Stimulated activated CD4-positive, alpha-beta T cell treated with anti-CD3 and anti-CD28 coated beads, Interleukin-4, amount 100 ng/mL, for 4 hours (primary cell): ENCODE measurements around the gene C20orf144.
A peak's percentile ranks its signal among the peaks of the same experiment; 100 is the strongest.

ENCODE experiments used
- DNase-seq, 2 experiments: peaks; one replicate each; pipeline ENCODE4 v3.0.0-alpha.2; 2020

C20orf144 gene

GRCh38 chr20:33666293-33667244 lies 4.4 kb downstream of the C20orf144 start, which contains the start of gene ACTL10:
ACTL10 (plus strand) TSS chr20:33666943; CDS start chr20:33667498, 555 bp downstream.
- peak; percentile 76 to 78 for DNase-seq

DNA sequence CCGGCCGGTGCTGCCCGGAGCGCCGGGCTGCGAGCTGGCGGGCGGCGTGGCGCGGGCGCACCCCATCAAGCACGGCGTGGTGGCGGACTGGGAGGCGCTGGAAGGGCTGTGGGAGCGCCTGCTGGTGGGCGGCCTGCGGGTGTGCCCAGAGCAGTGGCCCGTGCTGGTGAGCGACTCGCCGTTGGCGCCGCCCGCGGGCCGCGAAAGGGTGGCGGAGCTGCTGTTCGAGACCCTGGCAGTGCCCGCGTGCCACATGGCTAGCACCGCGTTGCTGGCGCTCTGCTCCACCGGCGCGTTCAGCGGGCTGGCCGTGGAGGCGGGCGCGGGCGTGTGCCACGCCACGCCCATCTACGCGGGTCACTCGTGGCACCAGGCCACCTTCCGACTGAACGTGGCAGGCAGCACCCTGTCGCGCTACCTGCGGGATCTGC lies 5.1 kb downstream of the C20orf144 start:
- peak; percentile 43 to 51 for DNase-seq

GRCh38 chr20:33667676-33668465 lies 5.7 kb downstream of the C20orf144 start:
- DNase-seq: peak; percentile 68 to 73

DNA sequence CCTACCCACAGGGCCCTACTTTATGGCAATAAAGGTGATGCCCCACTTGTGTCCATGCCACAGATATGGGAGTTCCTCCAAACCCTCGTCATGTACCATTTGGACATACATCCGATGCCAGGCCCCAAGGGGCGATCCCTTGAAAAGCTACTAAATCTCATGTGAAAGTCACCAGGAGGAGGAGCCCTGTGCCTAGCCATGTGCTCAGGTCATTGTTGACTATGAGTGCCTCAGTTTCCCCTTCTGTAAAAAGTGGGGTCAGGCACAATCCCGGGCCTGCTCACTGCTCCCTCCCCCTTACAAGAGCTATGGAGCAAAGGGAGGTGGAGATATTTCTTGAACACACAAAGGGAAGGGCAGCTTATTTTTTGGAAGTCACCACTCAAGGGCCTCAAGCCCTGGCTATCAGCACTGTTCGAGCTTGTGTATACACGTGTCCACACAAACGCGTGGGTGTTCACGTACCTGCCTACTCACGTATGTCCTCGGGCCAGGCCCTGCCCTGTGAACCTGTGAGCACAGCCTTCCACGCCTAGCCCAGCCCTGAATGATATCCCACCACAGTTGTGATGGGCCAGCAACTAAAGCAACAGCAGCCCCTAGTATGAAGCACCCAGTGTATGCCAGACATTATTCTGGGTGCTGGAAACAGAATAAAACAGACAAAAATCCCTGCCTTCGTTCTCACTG lies 6.5 kb downstream of the C20orf144 start:
- no peak for DNase-seq

DNA sequence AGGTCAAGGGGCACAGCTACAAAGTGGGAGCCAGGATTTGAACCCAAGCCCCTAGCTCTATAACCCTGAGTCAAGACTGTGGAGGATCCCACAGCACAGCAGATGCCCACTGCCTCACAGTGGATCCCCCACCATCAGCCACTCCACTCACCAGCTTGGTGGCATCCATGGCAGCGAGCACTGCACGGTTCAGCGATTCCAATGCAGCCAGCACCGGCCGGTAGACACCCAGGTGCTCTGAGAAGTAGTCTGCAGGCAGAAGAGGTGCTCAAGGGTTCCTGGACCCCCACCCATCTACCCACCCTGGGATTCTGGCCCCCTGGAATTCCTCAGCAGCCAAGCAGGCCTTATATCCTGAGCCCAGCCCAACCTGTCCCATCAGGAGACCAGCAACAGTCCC lies 7.1 kb downstream of the C20orf144 start:
- no peak for DNase-seq

DNA sequence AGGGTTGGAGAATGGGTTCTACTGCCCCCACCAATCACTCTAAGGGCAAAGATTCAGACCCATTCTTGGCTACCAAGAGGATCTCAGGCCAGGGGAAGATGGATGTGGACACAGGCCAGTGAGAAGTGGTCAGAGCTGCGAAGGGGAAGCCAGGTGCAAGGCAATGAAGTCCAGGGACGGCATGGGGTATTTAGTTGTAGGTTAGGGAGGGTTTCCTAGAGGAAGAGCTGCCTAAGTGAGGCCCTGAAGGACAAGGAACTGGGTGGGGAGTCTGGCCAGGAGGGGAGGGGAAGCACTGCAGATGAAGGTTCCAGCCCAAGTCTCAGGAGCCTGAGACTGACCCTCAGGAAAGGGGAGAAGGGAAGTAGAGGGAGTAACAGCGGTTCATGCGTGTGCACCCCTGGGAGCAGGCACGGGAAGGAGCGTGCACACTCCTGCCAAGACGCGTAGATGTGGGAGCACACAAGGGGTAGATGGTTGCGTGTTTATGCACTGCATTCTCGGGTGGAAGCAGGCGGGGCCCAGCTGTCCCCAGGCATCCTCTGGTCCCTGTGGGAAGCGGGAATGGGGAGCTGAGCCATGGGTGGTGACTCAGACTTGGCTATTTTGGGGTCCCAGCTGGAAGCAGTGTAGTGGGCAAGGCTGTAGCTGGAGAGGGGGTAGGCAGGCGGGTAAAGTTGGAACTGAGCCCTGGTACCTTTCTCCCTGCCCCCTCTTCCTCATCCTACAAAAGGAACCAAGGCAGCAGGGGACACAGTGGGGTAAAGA lies 7.9 kb downstream of the C20orf144 start:
- no peak for DNase-seq

GRCh38 chr20:33670715-33671499 lies 8.8 kb downstream of the C20orf144 start:
- no peak for DNase-seq

- DNase-seq: no peak
Measured at GRCh38 chr20:33671573-33672288, 9.6 kb downstream of the C20orf144 start.

- no peak for DNase-seq
Measured at GRCh38 chr20:33672426-33673113, 10.4 kb downstream of the C20orf144 start.

DNA sequence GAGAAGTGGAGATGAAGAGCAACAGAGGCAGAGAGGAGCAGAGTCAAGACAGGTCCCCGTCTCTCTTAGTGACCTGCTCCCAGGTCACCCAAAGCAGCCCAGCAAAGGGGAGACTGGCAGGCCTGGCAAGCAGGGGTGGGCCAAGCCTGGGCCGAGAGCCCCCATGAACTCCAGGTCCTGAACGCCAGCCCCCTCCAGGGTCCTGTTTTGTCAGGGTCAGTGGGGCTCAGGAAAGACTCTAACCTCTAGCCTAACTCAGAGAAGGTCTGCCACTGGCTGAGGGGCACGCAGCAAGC lies 10.9 kb downstream of the C20orf144 start:
- DNase-seq: no peak

- DNase-seq: no peak
Measured at GRCh38 chr20:33673410-33674293, 11.5 kb downstream of the C20orf144 start.

- DNase-seq: peak; percentile 30 to 68
Measured at GRCh38 chr20:33674294-33675135, 12.4 kb downstream of the C20orf144 start, which contains the start of gene NECAB3. NECAB3 (minus strand) TSS chr20:33674428; CDS start chr20:33674352, 76 bp downstream.

DNA sequence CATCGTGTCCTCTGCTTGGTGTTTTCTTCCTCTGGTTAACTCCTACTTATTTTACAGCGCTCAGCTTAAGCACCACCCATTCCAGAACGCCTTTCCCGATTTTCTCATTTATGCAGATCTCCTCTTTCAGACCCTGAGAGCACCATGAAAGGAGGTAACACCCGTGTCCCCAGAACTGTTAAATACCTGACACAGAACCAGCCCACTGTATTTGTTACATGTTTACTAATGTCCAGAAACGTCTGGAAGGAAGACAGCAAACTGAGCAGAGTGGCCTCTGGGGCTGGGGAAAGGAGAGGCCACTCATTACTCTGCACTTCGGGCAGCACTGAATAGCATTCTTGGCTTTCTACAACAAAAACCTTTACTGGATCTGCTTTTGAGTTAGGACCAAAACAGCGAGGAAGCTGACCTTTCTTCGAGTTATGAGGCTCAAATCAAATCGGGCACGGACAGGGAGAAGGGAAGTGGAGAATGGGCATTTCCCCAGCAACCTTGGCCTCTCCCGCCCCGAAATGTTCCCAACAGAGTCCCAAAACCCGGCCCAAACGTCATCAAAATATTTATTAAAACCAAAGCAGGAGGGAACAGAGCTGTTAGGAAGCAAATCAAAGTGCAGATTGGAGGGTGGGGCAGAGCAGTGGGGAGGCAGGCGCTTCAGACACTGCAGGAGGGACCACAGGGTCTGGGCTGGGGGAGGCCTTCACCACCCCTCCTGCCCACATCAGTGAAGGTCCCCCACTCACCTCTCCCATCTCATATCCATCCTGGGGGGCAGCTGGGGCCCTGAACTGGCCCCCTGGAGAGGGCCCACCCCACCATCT lies 13.2 kb downstream of the C20orf144 start:
- no peak for DNase-seq

- no peak for DNase-seq
Measured at GRCh38 chr20:33676121-33676520, 14.0 kb downstream of the C20orf144 start.

DNA sequence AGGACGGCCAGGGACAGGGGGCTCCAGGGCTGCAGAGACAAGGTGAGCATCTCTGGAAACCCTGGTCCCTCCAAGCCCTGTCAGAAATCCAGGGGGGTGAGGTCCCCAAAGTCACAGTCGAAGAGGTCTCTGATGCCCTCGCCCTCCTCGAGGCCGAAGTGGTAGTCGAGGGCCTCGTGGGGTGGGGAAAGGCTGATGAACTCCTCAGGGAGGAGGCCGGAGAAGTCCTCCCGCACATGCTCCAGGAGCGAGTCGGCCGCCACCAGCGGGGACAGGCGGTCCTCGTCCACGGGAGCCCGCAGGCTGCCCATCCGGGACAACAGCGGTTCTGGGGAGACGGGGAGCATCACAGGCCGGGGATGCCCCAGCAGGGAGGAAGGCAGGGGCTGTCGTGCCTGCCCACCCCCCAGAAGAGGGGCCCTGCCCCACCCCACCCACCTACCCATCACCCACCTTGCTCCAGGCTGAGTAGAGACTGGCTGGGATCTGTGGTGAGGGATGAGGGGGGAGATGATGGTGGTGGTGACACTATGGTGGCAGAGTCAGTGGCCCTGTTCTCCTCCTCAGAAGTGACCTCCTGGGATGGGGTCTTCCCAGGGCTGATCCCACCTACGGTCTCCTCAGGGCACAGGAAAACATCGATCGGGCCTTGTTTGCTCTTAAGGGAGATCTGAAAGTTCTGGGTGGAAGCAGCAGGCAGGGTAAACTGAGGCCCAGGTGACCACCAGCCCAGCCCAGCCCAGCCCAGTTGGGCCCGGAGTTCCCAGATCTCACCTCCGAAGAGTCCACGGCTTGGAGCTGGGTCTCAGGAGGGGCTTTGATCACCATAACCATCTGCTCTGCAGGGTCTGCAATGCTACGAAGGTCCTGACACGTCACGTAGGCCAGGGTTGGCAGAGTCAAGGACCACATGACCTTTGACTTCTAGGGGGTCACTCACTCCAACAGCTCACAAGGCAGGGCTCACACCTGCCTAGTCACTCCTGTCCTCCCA lies 14.8 kb downstream of the C20orf144 start:
- no peak for DNase-seq
